ENCODE data around the gene SYT5. TPM values are rescaled to one million over a fixed set of nuclear protein-coding genes. Genes with fewer than 3 reads are reported as not detected.
A peak's percentile ranks its signal among the peaks of the same experiment; 100 is the strongest.

Gene SYT5
- total and polyA plus RNA-seq, 2 of the 13 experiments (the other 11 are each of a cell fraction or from before 2014, with no cell fraction given): not detected

GRCh38 chr19:55172741-55173140 lies 7.3 kb downstream of the SYT5 start:
- Histone ChIP-seq H3K4me2 (ENCODE audit: low read depth, low read length) (peak overlapping the region; percentile 94; the same call in 1 of the 2 replicates), H3K4me3 (replicated peaks in 1 of 3; ENCODE audit: insufficient read depth in 1 of 3, low read depth in 2 of 3, low read length in 3 of 3) (peak overlapping the region in 1 of 3 experiments; percentile 77; a peak in 1 of 6 replicates), H3K79me2 (ENCODE audit: insufficient read depth, low read length) (no peaks in the 10 kb centered on the region), H3K9ac (ENCODE audit: insufficient read depth, low read depth, low read length) (no peak overlapping the region), H3K27me3 (ENCODE audit: control insufficient read depth in 1 of 2, insufficient read depth in 2 of 2, low read length in 2 of 2) (peaks cover 3 to 40% of the 10 kb centered on the region in 2 experiments), H3K9me3 (ENCODE audit: low read length) (no peaks in the 10 kb centered on the region), H3K4me1 (ENCODE audit: insufficient read depth, low read length) (peaks cover 16% of the 10 kb centered on the region; the same call in 1 of the 2 replicates), H4K20me1 (ENCODE audit: insufficient read depth, low read length) (no peaks in the 10 kb centered on the region), H3K27ac (ENCODE audit: extremely low read length, insufficient read depth, low read length) (no peak overlapping the region), H3K36me3 (replicated peaks in 1 of 2; ENCODE audit: control insufficient read depth in 1 of 2, insufficient read depth in 2 of 2, low read length in 2 of 2) (no peaks in the 10 kb centered on the region), H2AFZ (ENCODE audit: low read length) (no peak overlapping the region)
- ChIA-PET CTCF (ENCODE audit: low intra/inter-chr PET ratio, low total read pairs) (no interaction called here), POLR2A (interaction anchor here (1.4 to 1.7 kb wide), 2 partner anchors 34 to 36 kb away, joined by 3 to 7 read pairs; partner anchors contain the start of gene PTPRH)
- ATAC-seq (peak; percentile 10; the same call in 2 of the 3 replicates), FAIRE-seq (no peak), DNase-seq (ENCODE audit: low spot score) (no peak)
- in situ Hi-C loops (cut with HindIII; ENCODE audit: extremely low pct_ligation_motif_present, low pct_unique_long_range_greater_than_20kb) (no loop called here), intact Hi-C loops (cut with micrococcal nuclease; ENCODE audit: unreplicated experiment) (no loop called here)
- no TSS peak for BruUV-seq (replicated peaks)
- 16% methylated on average over 12 of the region's 12 CpGs for WGBS (ENCODE audit: low lambda C conversion rate)
- TF ChIP-seq TOE1 (CRISPR knock-in tag; IDR thresholded peaks at IDR 0.05): no peak
- no peak for TF ChIP-seq ETV6 (CRISPR knock-in tag; conservative IDR thresholded peaks at IDR 0.05)
- no peak for TF ChIP-seq ATF6 (CRISPR knock-in tag; conservative IDR thresholded peaks at IDR 0.05)
- no peak for TF ChIP-seq PHF21A (CRISPR knock-in tag; IDR thresholded peaks at IDR 0.05)
- no peak for TF ChIP-seq MYPOP (CRISPR knock-in tag; IDR thresholded peaks at IDR 0.05)
- no peak for TF ChIP-seq ZNF597 (CRISPR knock-in tag; IDR thresholded peaks at IDR 0.05)
- no peak for TF ChIP-seq ZNF318 (CRISPR knock-in tag; IDR thresholded peaks at IDR 0.05)
